ENCODE results near the gene HEXB.
"Not testable (repeated sequence)": the region's sequence is repeated elsewhere in the genome, so short reads cannot be mapped to it uniquely, and the experiment has no call there.

HEXB gene

GRCh38 chr5:74738406-74738805 is 53.4 kb downstream of the HEXB start:
- DNase-seq (ENCODE audit: low read depth, low spot score): no peak

GRCh38 chr5:74748742-74749141 is 63.7 kb downstream of the HEXB start:
- not testable (repeated sequence) for DNase-seq (ENCODE audit: low read depth, low spot score)

- no peak for DNase-seq (ENCODE audit: low read depth, low spot score)
Measured at GRCh38 chr5:74761241-74761640, 76.2 kb downstream of the HEXB start.

GRCh38 chr5:74762599-74762998 is 77.6 kb downstream of the HEXB start:
- DNase-seq (ENCODE audit: low read depth, low spot score): no peak

GRCh38 chr5:74763504-74763903 is 78.5 kb downstream of the HEXB start:
- DNase-seq (ENCODE audit: low read depth, low spot score): no peak

- no peak for DNase-seq (ENCODE audit: low read depth, low spot score)
Measured at GRCh38 chr5:74765201-74765600, 80.2 kb downstream of the HEXB start.

GRCh38 chr5:74765929-74766328 is 80.9 kb downstream of the HEXB start:
- peak; percentile 19 for DNase-seq (ENCODE audit: low read depth, low spot score)

GRCh38 chr5:74766418-74766848 is 81.4 kb downstream of the HEXB start:
- DNase-seq (ENCODE audit: low read depth, low spot score): peak; percentile 14

- DNase-seq (ENCODE audit: low read depth, low spot score): peak; percentile 98
Measured at GRCh38 chr5:74766849-74767578, 82.0 kb downstream of the HEXB start, which contains the start of the genes GFM2 and NSA2. GFM2 (minus strand) TSS chr5:74767117; CDS start chr5:74763742, 3,375 bp downstream. NSA2 (plus strand) TSS chr5:74767249; CDS start chr5:74767361, 112 bp downstream.

GRCh38 chr5:74767579-74767913 is 82.5 kb downstream of the HEXB start:
- DNase-seq (ENCODE audit: low read depth, low spot score): no peak

Measured in ELF-1 (cell line).